Endodermal cell (in vitro differentiated cells): Measurements from ENCODE around the gene KANSL3. TPM values are rescaled to one million over a fixed set of nuclear protein-coding genes. Genes with fewer than 3 reads are reported as not detected.

Experiments
- DNase-seq: peaks from one replicate; pipeline ENCODE4 v3.0.0-alpha.2; 2017
- H3K27ac ChIP-seq: 2 replicates; pipeline ENCODE4 v1.5.1; 2013; ENCODE audit warnings: mild to moderate bottlenecking, low read depth, low read length, moderate library complexity
- H3K27me3 ChIP-seq: 2 replicates; pipeline ENCODE4 v1.6.1; 2013; ENCODE audit warnings: mild to moderate bottlenecking, low read length, moderate library complexity; ENCODE audit not compliant: insufficient read depth, control insufficient read depth, poor library complexity, severe bottlenecking
- H3K36me3 ChIP-seq: 2 replicates; pipeline ENCODE4 v1.7.0; 2013; ENCODE audit warnings: mild to moderate bottlenecking, low read length, moderate library complexity; ENCODE audit not compliant: control insufficient read depth, insufficient read depth
- H3K4me1 ChIP-seq: one replicate; pipeline ENCODE4 v1.7.0; 2013; ENCODE audit warnings: low read length; ENCODE audit not compliant: control insufficient read depth, insufficient read depth
- H3K4me3 ChIP-seq: 2 replicates; pipeline ENCODE4 v1.5.1; 2013; ENCODE audit warnings: mild to moderate bottlenecking, low read length, moderate library complexity
- H3K9ac ChIP-seq: 2 replicates; pipeline ENCODE4 v1.6.1; 2013; ENCODE audit warnings: mild to moderate bottlenecking, low read length, moderate library complexity; ENCODE audit not compliant: poor library complexity, severe bottlenecking; ENCODE audit errors: extremely low read depth
- H3K9me3 ChIP-seq: 2 replicates; pipeline ENCODE4 v1.6.1; 2013; ENCODE audit warnings: mild to moderate bottlenecking, low read length, moderate library complexity; ENCODE audit not compliant: control insufficient read depth
- H3K27ac Mint-ChIP-seq: 2 replicates; pipeline ENCODE4 v1.8.0; 2020; ENCODE audit warnings: mixed read lengths
- H3K27me3 Mint-ChIP-seq: 2 replicates; pipeline ENCODE4 v1.8.0; 2021; ENCODE audit warnings: mild to moderate bottlenecking, mixed read lengths; ENCODE audit not compliant: insufficient read depth
- H3K36me3 Mint-ChIP-seq: 2 replicates; pipeline ENCODE4 v1.8.0; 2020; ENCODE audit warnings: low read depth, mixed read lengths
- H3K4me1 Mint-ChIP-seq: 2 replicates; pipeline ENCODE4 v1.8.0; 2020; ENCODE audit warnings: mixed read lengths
- H3K4me3 Mint-ChIP-seq: 2 replicates; pipeline ENCODE4 v1.8.0; 2020; ENCODE audit warnings: mild to moderate bottlenecking, moderate library complexity, mixed read lengths
- H3K9me3 Mint-ChIP-seq: 2 replicates; pipeline ENCODE4 v1.8.0; 2020; ENCODE audit warnings: mild to moderate bottlenecking, mixed read lengths
- CTCF ChIP-seq: fragments of 200-600 bp; sonication (generic); conservative IDR thresholded peaks from 2 replicates; pipeline ENCODE4 v1.5.0; 2021; ENCODE audit warnings: antibody characterized with exemption, mild to moderate bottlenecking
- WGBS, 2 experiments: methylation state at CpG; one replicate each; pipeline versions ENCODE4 v1.1.5 to v1.1.7; 2013; ENCODE audit warnings: missing lambda C conversion rate in 2 of 2, mixed read lengths in 1 of 2; ENCODE audit not compliant: insufficient coverage in 1 of 2, insufficient read length in 1 of 2; 5-methylcytosine and 5-hydroxymethylcytosine counted together
- total RNA-seq, 2 donors: library from RNA; stranded (reverse); fragmentation: NEBNext Ultra II Directional in 1 of 2; extraction: Animal tissue kit (Norgen Biotek cat#: 25700) in 1 of 2; gene quantifications; 2 replicates in 1 of 2; 3 replicates in 1 of 2; pipeline ENCODE4 v1.2.1, GENCODE V29; 2021

Gene KANSL3
- total RNA-seq, 2 donors from 2014 or later, result 34.8 to 42.3 TPM

GRCh38 chr2:96633641-96634040, 4.5 kb downstream of the KANSL3 start:
- Mint-ChIP-seq H3K4me3 (no peak overlapping the region), H3K27me3 (no peaks in the 10 kb centered on the region), H3K4me1 (peaks cover 15% of the 10 kb centered on the region), H3K27ac (no peak overlapping the region), H3K36me3 (peaks cover 47% of the 10 kb centered on the region), H3K9me3 (no peaks in the 10 kb centered on the region)
- Histone ChIP-seq H3K27ac (no peak overlapping the region), H3K4me3 (no peak overlapping the region), H3K9me3 (no peaks in the 10 kb centered on the region), H3K9ac (no peak overlapping the region), H3K4me1 (peaks cover 7% of the 10 kb centered on the region), H3K36me3 (peaks cover 62% of the 10 kb centered on the region), H3K27me3 (no peaks in the 10 kb centered on the region)
- no peak for DNase-seq
- WGBS, 2 experiments, result 89 to 95% methylated on average over 8 to 9 of the region's 9 CpGs
- TF ChIP-seq CTCF, result no peak

GRCh38 chr2:96631804-96632435, 6.2 kb downstream of the KANSL3 start:
- Histone ChIP-seq H3K9me3 (no peaks in the 10 kb centered on the region), H3K27ac (no peak overlapping the region), H3K36me3 (peaks cover 78% of the 10 kb centered on the region), H3K27me3 (no peaks in the 10 kb centered on the region), H3K9ac (no peak overlapping the region), H3K4me1 (peaks cover 5% of the 10 kb centered on the region), H3K4me3 (no peak overlapping the region)
- no peak for DNase-seq
- H3K36me3 Mint-ChIP-seq, result peaks cover 60% of the 10 kb centered on the region
- H3K9me3 Mint-ChIP-seq, result no peaks in the 10 kb centered on the region
- H3K4me1 Mint-ChIP-seq, result peaks cover 11% of the 10 kb centered on the region
- H3K27me3 Mint-ChIP-seq, result no peaks in the 10 kb centered on the region
- no peak for TF ChIP-seq CTCF
- no peak overlapping the region for H3K27ac Mint-ChIP-seq
- 94 to 97% methylated on average over 4 of the region's 4 CpGs for WGBS, 2 experiments
- no peak overlapping the region for H3K4me3 Mint-ChIP-seq

DNA sequence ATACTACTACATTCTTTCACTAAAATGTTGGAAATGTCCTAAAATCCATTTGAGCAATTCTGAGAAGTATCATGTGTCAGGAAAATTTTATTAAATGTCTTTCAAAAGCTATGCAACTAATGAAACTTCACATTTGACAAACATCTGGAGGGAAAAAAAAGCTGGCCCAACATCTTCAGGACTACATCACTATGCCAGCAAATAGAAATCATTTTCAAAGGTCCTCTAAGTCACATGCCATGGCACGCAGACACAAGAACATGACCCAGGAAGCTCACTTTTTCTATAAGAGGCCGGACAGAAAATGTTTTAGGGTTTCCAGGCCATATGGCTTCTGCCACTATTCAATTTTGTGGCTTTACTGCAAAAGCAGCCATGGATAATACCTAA, 11.6 kb downstream of the KANSL3 start:
- Histone ChIP-seq H3K4me1 (no peaks in the 10 kb centered on the region), H3K27me3 (no peaks in the 10 kb centered on the region), H3K4me3 (no peak overlapping the region), H3K9me3 (no peaks in the 10 kb centered on the region), H3K27ac (no peak overlapping the region), H3K36me3 (peaks cover 78% of the 10 kb centered on the region), H3K9ac (no peak overlapping the region)
- Mint-ChIP-seq H3K4me3 (no peak overlapping the region), H3K9me3 (no peaks in the 10 kb centered on the region), H3K27ac (no peak overlapping the region), H3K27me3 (no peaks in the 10 kb centered on the region), H3K4me1 (no peaks in the 10 kb centered on the region), H3K36me3 (peaks cover 56% of the 10 kb centered on the region)
- DNase-seq, result no peak
- TF ChIP-seq CTCF, result no peak
- WGBS, 2 experiments, result 94 to 100% methylated on average over 2 of the region's 2 CpGs
